ENCODE data around the gene TCF19.

Gene TCF19

GRCh38 chr6:31122791-31123706 is 35.3 kb upstream of the TCF19 start:
- TF ChIP-seq, protein P1, sequence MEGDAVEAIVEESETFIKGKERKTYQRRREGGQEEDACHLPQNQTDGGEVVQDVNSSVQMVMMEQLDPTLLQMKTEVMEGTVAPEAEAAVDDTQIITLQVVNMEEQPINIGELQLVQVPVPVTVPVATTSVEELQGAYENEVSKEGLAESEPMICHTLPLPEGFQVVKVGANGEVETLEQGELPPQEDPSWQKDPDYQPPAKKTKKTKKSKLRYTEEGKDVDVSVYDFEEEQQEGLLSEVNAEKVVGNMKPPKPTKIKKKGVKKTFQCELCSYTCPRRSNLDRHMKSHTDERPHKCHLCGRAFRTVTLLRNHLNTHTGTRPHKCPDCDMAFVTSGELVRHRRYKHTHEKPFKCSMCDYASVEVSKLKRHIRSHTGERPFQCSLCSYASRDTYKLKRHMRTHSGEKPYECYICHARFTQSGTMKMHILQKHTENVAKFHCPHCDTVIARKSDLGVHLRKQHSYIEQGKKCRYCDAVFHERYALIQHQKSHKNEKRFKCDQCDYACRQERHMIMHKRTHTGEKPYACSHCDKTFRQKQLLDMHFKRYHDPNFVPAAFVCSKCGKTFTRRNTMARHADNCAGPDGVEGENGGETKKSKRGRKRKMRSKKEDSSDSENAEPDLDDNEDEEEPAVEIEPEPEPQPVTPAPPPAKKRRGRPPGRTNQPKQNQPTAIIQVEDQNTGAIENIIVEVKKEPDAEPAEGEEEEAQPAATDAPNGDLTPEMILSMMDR (IDR thresholded peaks at IDR 0.05; ENCODE audit: control insufficient read depth, extremely low read depth, insufficient read depth), result no peak
- H3K4me3 ChIP-seq (ENCODE audit: low read depth, low read length), result no peak overlapping the region
- peak; percentile 62 for DNase-seq (ENCODE audit: low read depth)

GRCh38 chr6:31125162-31125561 is 33.2 kb upstream of the TCF19 start:
- H3K4me3 ChIP-seq (ENCODE audit: low read depth, low read length), result no peak overlapping the region
- TF ChIP-seq, protein P1 (IDR thresholded peaks at IDR 0.05; ENCODE audit: control insufficient read depth, extremely low read depth, insufficient read depth), result no peak
- DNase-seq (ENCODE audit: low read depth), result no peak

DNA sequence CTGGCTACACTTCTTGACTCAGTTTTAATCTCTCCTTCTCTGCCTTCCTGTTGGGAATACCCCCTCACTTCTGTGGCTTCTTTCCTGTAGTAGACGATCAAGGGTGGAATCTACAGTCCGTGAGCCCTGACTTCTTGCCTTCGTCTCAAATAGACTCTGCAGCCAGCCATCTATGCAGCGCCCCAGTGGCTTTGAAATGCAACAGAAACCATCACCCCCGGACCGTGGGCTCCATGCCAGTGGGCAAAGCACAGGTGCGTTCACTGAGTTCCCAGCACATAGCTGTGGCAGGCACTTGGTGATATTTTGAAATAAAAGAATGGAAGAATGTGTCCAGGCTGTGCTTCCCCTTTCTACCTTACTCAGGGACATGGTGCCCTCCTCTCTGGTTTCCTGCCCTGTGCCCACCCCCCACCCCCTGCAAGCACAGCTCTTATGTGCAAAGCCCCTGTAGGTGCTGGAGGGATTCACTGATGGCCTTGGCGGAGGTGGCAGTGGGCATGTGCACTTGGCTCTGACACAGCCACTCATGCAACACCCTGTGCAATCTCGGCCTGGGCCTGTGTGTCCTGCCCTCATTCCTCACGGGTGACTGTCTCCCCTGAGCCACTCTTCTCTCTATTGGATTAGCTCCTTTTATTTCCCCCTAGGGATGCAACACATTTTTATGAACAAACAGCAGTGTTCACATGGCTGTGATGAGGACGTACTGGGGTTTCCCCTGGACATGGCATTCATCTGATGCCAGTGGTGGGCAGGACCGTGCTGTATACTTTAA is 32.6 kb upstream of the TCF19 start:
- DNase-seq (ENCODE audit: low read depth), result no peak
- no peak overlapping the region for H3K4me3 ChIP-seq (ENCODE audit: low read depth, low read length)
- TF ChIP-seq, protein P1 (IDR thresholded peaks at IDR 0.05; ENCODE audit: control insufficient read depth, extremely low read depth, insufficient read depth), result no peak

- no peak overlapping the region for H3K4me3 ChIP-seq (ENCODE audit: low read depth, low read length)
- DNase-seq (ENCODE audit: low read depth), result no peak
- TF ChIP-seq, protein P1 (IDR thresholded peaks at IDR 0.05; ENCODE audit: control insufficient read depth, extremely low read depth, insufficient read depth), result no peak
Measured at GRCh38 chr6:31126396-31127175, 31.8 kb upstream of the TCF19 start.

DNA sequence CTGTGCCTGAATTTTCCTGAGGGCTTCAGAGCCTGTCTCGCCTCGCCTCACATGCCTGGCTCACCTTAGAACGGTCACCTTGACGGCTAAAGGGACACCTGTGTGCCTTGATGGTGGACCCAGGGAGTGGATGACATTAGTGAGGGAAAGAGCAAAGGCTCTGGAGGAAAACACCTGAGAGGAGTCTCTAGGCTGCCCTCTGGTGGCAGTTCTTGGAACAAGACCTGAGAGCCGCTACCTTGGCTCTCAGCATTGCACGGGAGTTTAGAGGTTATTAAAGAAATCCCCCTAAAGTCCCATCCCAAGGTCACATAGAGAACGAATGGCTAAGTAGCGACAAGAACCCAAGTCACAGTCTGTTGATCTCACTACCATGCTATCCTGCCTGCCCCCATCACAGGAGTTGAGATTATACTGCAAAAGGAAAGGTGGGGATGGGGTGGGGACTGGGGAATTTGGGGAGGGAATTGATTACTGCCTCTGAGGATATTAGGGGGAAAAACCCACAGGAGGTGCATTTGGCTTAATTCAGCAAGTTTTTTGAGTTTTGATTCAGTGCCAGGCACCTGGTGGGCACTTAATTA is 30.2 kb upstream of the TCF19 start:
- TF ChIP-seq, protein P1 (IDR thresholded peaks at IDR 0.05; ENCODE audit: control insufficient read depth, extremely low read depth, insufficient read depth), result peak; percentile 76
- DNase-seq (ENCODE audit: low read depth), result no peak
- H3K4me3 ChIP-seq (ENCODE audit: low read depth, low read length), result no peak overlapping the region

- TF ChIP-seq, protein P1 (IDR thresholded peaks at IDR 0.05; ENCODE audit: control insufficient read depth, extremely low read depth, insufficient read depth), result no peak
- peak; percentile 56 for DNase-seq (ENCODE audit: low read depth)
Measured at GRCh38 chr6:31129130-31129529, 29.3 kb upstream of the TCF19 start.

More at GRCh38 chr6:31129130-31129529, 29.3 kb upstream of the TCF19 start:
- H3K4me3 ChIP-seq (ENCODE audit: low read depth, low read length), result no peak overlapping the region
